GM12878 (cell line): Measurements from ENCODE around the gene TIFAB. TPM values are rescaled to one million over a fixed set of nuclear protein-coding genes. Genes with fewer than 3 reads are reported as not detected.

Experiments
- ATAC-seq: fragments of 200-7000 bp; cut with Tn5 transposase; 3 replicates; pipeline ENCODE4 v1.9.1; 2020; ENCODE audit warnings: mild to moderate bottlenecking, moderate library complexity
- BruUV-seq: library from RNA; stranded (reverse); fragments of 400-500 nt; replicated peaks from 2 replicates; lab custom pipeline; 2021; lab: Mats Ljungman, UMichigan
- CTCF ChIA-PET: fragments of 300-600 bp; sonication (Branson Sonifier 250); formaldehyde crosslinking; extraction: SDS; loops from one replicate; lab custom pipeline; 2021; ENCODE audit warnings: inconsistent platforms; lab: Yijun Ruan, JAX
- POLR2A ChIA-PET: fragments of 350-600 bp; formaldehyde crosslinking; extraction: SDS; loops from one replicate; lab custom pipeline; 2021; ENCODE audit warnings: inconsistent platforms; lab: Charles Lee
- RAD21 ChIA-PET: fragments of 300-600 bp; sonication (Branson Sonifier 250); formaldehyde crosslinking; loops from one replicate; lab custom pipeline; 2023; ENCODE audit warnings: antibody characterized with exemption; ENCODE audit not compliant: unreplicated experiment; lab: Charles Lee
- SMC1A ChIA-PET: fragments of 300-600 bp; sonication (Branson Sonifier 250); formaldehyde crosslinking; loops from one replicate; lab custom pipeline; 2023; ENCODE audit not compliant: unreplicated experiment, uncharacterized antibody; lab: Charles Lee
- DNase-seq: peaks from one replicate; pipeline ENCODE4 v3.0.0-alpha.2; 2011; ENCODE audit warnings: low read depth, low spot score
- FAIRE-seq: peaks from 3 replicates; lab custom pipeline; 2011; peaks lifted over from hg19 to GRCh38; lab: Jason Lieb, UNC
- H2AFZ ChIP-seq: 2 replicates; pipeline ENCODE4 v1.6.0; 2011; ENCODE audit warnings: low read depth, low read length, control low read depth; ENCODE audit not compliant: control insufficient read depth
- H3K27ac ChIP-seq: 2 replicates; pipeline ENCODE4 v1.5.1; 2011; ENCODE audit warnings: control low read depth; ENCODE audit not compliant: control insufficient read depth, insufficient read depth
- H3K27me3 ChIP-seq, 2 experiments: replicated peaks in 1 of 2; 2 replicates each; pipeline versions ENCODE4 v1.6.0 to v1.6.1; 2011; ENCODE audit warnings: low read length in 1 of 2; ENCODE audit not compliant: control insufficient read depth in 2 of 2, insufficient read depth in 2 of 2
- H3K36me3 ChIP-seq, 2 experiments: 2 replicates each; pipeline ENCODE4 v1.5.1; 2011; ENCODE audit warnings: low read length in 1 of 2; ENCODE audit not compliant: control insufficient read depth in 2 of 2, insufficient read depth in 2 of 2
- H3K4me1 ChIP-seq: 2 replicates; pipeline ENCODE4 v1.6.1; 2011; ENCODE audit warnings: mild to moderate bottlenecking, low read length, moderate library complexity, mixed read lengths; ENCODE audit not compliant: control insufficient read depth, insufficient read depth
- H3K4me2 ChIP-seq: 2 replicates; pipeline ENCODE4 v1.6.0; 2011; ENCODE audit warnings: control low read depth; ENCODE audit not compliant: control insufficient read depth, insufficient read depth
- H3K4me3 ChIP-seq: fragments of 200-600 bp; sonication (generic); 2 replicates; pipeline ENCODE4 v1.5.1; 2016
- H3K79me2 ChIP-seq: 2 replicates; pipeline ENCODE4 v1.6.0; 2011; ENCODE audit warnings: low read length; ENCODE audit not compliant: control insufficient read depth, insufficient read depth
- H3K9ac ChIP-seq: 2 replicates; pipeline ENCODE4 v1.8.0; 2011; ENCODE audit warnings: low read length, control low read depth, mixed read lengths; ENCODE audit not compliant: control insufficient read depth, insufficient read depth
- H3K9me3 ChIP-seq: replicated peaks from 3 replicates; pipeline ENCODE4 v1.5.1; 2011; ENCODE audit warnings: mild to moderate bottlenecking, low read length; ENCODE audit not compliant: control insufficient read depth, insufficient read depth
- H4K20me1 ChIP-seq: 2 replicates; pipeline ENCODE4 v1.6.0; 2011; ENCODE audit not compliant: control insufficient read depth, insufficient read depth
- CHD4 ChIP-seq: fragments of 200-600 bp; sonication (generic); IDR thresholded peaks from 2 replicates; pipeline ENCODE4 v1.6.1; 2016; ENCODE audit warnings: mild to moderate bottlenecking
- EGR1 ChIP-seq, 2 experiments: IDR thresholded peaks; 1 replicate in 1 of 2; 2 replicates in 1 of 2; pipeline ENCODE4 v1.6.1; 2011 to 2012; ENCODE audit warnings: low read depth in 2 of 2, low read length in 2 of 2, borderline replicate concordance in 1 of 2, mild to moderate bottlenecking in 1 of 2, moderate library complexity in 1 of 2
- ESRRA ChIP-seq: IDR thresholded peaks from 2 replicates; pipeline ENCODE4 v1.6.1; 2012; ENCODE audit warnings: mild to moderate bottlenecking, low read length, improper control_type of control experiment
- FOXK2 ChIP-seq: fragments of 450-650 bp; IDR thresholded peaks from 2 replicates; pipeline ENCODE4 v1.6.1; 2017; ENCODE audit warnings: mild to moderate bottlenecking, moderate library complexity
- POLR2A ChIP-seq: IDR thresholded peaks from 2 replicates; pipeline ENCODE4 v1.6.1; 2011; ENCODE audit warnings: low read depth, mild to moderate bottlenecking, low read length
- RAD51 ChIP-seq: fragments of 450-650 bp; IDR thresholded peaks from 2 replicates; pipeline ENCODE4 v1.6.1; 2016; ENCODE audit warnings: moderate library complexity, mild to moderate bottlenecking, inconsistent platforms
- YBX1 ChIP-seq: fragments of 450-650 bp; IDR thresholded peaks from 2 replicates; pipeline ENCODE4 v1.6.1; 2016; ENCODE audit warnings: antibody characterized with exemption
- WGBS: methylation state at CpG from one replicate; pipeline ENCODE4 v1.1.6; 2016; ENCODE audit warnings: low lambda C conversion rate; ENCODE audit not compliant: insufficient replicate concordance, insufficient coverage; ENCODE audit errors: missing lambda C conversion rate; 5-methylcytosine and 5-hydroxymethylcytosine counted together
- in situ Hi-C: fragments of 300-500 bp; cut with MboI; formaldehyde crosslinking; loops from 9 replicates; pipeline ENCODE4 v1.14.3; 2018; ENCODE audit warnings: mixed read lengths
- intact Hi-C: fragments of 100-400 bp; cut with micrococcal nuclease; formaldehyde crosslinking; loops from one replicate; pipeline ENCODE4 v1.14.2; 2022; ENCODE audit not compliant: unreplicated experiment
- polyA plus RNA-seq, 11 experiments: library from polyadenylated mRNA; depleted of rRNA in 4 of 11; unstranded in 6 of 11; stranded (reverse) in 5 of 11; fragments of >200 nt; fragmentation: Nextera tagmentation in 4 of 11; fragmentation: Illumina TruSeq in 1 of 11; extraction: Ambion mirVana in 4 of 11; extraction: Trizol in 1 of 11; gene quantifications; 1 replicate in 1 of 11; 2 replicates in 10 of 11; pipeline versions ENCODE4 v1.2.1 to v1.2.3, GENCODE V29; 2011 to 2016; ENCODE audit warnings: inconsistent platforms in 2 of 11, missing spikeins in 2 of 11, low read depth in 1 of 11
- total RNA-seq, 4 experiments: library from RNA; depleted of rRNA in 3 of 4; stranded (reverse); fragments of >200 nt in 3 of 4; fragmentation: Illumina TruSeq in 1 of 4; extraction: Trizol in 1 of 4; gene quantifications; 2 replicates each; pipeline versions ENCODE4 v1.2.1 to v1.2.3, GENCODE V29; 2013 to 2021
- TF ChIP-seq, protein P1 (sequence below): fragments of 450-650 bp; IDR thresholded peaks from 2 replicates; pipeline ENCODE4 v1.6.1; 2017; ENCODE audit warnings: mild to moderate bottlenecking, moderate library complexity
- TF ChIP-seq, protein P2 (sequence below): IDR thresholded peaks from 2 replicates; pipeline ENCODE4 v1.6.1; 2012; ENCODE audit warnings: low read depth, low read length, improper control_type of control experiment
- TF ChIP-seq, protein P3 (sequence below): fragments of 450-650 bp; IDR thresholded peaks from 2 replicates; pipeline ENCODE4 v1.6.1; 2016; ENCODE audit warnings: mild to moderate bottlenecking

TIFAB gene
- total and polyA plus RNA-seq, 10 of the 15 experiments (the other 5 are each of a cell fraction or from before 2014, with no cell fraction given): not detected

DNA sequence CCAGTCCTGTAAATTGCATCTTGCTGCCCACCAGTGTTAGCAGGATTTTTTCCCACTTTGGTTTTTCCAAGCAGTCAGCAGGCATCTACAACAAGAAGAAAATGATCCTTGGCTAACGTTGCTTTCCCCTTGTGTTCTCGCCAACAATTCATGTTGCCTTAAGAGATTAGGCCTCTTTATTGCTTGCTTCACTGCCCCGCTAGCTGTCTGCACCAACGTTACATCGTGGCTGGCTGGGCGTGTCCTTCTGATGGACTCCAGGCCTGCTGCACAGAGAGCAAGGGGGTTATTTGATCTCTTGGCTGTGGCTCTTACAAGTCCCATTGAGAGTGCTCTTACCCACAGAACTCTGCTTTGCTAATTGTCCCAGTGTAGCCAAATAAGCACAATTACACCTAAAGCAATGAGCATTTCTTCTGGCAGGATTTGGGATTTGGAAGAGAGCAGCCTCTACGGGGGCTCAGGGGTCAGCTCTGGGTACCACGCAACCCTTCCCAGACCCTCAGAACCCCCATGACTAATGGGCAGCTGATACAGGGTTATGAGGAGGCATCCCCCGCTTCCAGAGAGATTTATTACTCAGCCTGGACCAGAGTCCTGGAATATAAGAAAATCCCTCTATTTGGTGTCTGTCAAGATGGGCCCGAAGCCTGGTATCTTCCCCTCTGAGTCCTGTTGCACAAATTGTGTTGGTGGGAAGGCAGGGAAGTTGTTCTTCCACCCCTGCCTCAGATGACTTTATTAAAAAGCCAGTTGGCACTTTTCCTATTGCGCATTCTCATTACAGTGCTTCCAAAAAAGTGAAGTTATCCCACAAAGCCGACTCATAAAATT, 22.6 kb downstream of the TIFAB start:
- Histone ChIP-seq H3K36me3 (no peaks in the 10 kb centered on the region), H3K79me2 (no peaks in the 10 kb centered on the region), H3K4me1 (no peaks in the 10 kb centered on the region), H3K9me3 (peaks cover 3% of the 10 kb centered on the region; the same call in 2 of the 3 replicates), H4K20me1 (no peaks in the 10 kb centered on the region), H3K9ac (no peak overlapping the region), H2AFZ (no peak overlapping the region), H3K27me3 (no peaks in the 10 kb centered on the region; a peak in 1 of 4 replicates), H3K27ac (no peak overlapping the region), H3K4me2 (no peak overlapping the region), H3K4me3 (no peak overlapping the region)
- TF ChIP-seq, protein P1, sequence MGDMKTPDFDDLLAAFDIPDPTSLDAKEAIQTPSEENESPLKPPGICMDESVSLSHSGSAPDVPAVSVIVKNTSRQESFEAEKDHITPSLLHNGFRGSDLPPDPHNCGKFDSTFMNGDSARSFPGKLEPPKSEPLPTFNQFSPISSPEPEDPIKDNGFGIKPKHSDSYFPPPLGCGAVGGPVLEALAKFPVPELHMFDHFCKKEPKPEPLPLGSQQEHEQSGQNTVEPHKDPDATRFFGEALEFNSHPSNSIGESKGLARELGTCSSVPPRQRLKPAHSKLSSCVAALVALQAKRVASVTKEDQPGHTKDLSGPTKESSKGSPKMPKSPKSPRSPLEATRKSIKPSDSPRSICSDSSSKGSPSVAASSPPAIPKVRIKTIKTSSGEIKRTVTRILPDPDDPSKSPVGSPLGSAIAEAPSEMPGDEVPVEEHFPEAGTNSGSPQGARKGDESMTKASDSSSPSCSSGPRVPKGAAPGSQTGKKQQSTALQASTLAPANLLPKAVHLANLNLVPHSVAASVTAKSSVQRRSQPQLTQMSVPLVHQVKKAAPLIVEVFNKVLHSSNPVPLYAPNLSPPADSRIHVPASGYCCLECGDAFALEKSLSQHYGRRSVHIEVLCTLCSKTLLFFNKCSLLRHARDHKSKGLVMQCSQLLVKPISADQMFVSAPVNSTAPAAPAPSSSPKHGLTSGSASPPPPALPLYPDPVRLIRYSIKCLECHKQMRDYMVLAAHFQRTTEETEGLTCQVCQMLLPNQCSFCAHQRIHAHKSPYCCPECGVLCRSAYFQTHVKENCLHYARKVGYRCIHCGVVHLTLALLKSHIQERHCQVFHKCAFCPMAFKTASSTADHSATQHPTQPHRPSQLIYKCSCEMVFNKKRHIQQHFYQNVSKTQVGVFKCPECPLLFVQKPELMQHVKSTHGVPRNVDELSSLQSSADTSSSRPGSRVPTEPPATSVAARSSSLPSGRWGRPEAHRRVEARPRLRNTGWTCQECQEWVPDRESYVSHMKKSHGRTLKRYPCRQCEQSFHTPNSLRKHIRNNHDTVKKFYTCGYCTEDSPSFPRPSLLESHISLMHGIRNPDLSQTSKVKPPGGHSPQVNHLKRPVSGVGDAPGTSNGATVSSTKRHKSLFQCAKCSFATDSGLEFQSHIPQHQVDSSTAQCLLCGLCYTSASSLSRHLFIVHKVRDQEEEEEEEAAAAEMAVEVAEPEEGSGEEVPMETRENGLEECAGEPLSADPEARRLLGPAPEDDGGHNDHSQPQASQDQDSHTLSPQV: no peak
- TF ChIP-seq POLR2A (no peak), FOXK2 (no peak), EGR1 (IDR thresholded peaks at IDR 0.05; ENCODE audit: borderline replicate concordance in 1 of 2, low read depth in 2 of 2, low read length in 2 of 2) (no peak), YBX1 (no peak), CHD4 (no peak), ESRRA (no peak), RAD51 (no peak)
- TF ChIP-seq, protein P2, sequence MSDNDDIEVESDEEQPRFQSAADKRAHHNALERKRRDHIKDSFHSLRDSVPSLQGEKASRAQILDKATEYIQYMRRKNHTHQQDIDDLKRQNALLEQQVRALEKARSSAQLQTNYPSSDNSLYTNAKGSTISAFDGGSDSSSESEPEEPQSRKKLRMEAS: no peak
- TF ChIP-seq, protein P3, sequence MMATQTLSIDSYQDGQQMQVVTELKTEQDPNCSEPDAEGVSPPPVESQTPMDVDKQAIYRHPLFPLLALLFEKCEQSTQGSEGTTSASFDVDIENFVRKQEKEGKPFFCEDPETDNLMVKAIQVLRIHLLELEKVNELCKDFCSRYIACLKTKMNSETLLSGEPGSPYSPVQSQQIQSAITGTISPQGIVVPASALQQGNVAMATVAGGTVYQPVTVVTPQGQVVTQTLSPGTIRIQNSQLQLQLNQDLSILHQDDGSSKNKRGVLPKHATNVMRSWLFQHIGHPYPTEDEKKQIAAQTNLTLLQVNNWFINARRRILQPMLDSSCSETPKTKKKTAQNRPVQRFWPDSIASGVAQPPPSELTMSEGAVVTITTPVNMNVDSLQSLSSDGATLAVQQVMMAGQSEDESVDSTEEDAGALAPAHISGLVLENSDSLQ: no peak
- DNase-seq (no peak), FAIRE-seq (no peak), ATAC-seq (no peak)
- ChIA-PET CTCF (interaction anchor here (1.8 kb wide), 1 partner anchor 26 kb away, joined by 4 read pairs; no protein-coding TSS in a partner anchor), POLR2A (no interaction called here), RAD21 (no interaction called here), SMC1A (no interaction called here)
- WGBS: 45% methylated on average over 12 of the region's 12 CpGs
- intact Hi-C loops: no loop called here
- no TSS peak for BruUV-seq
- in situ Hi-C loops: no loop called here
